KOPT-K1 (cell line): ENCODE results near the gene METTL22.

Source experiments
- H3K27ac ChIP-seq: fragments of 200-600 bp; sonication (generic); 2 replicates; pipeline ENCODE4 v1.5.1; 2016; ENCODE audit warnings: antibody characterized with exemption, mild to moderate bottlenecking, low read depth, low read length; ENCODE audit not compliant: poor library complexity, severe bottlenecking
- H3K36me3 ChIP-seq: fragments of 200-600 bp; sonication (generic); 2 replicates; pipeline ENCODE4 v1.5.1; 2017; ENCODE audit warnings: antibody characterized with exemption, mild to moderate bottlenecking, low read length, moderate library complexity; ENCODE audit not compliant: insufficient read depth
- H3K9me3 ChIP-seq: fragments of 200-600 bp; sonication (generic); 2 replicates; pipeline ENCODE4 v1.5.1; 2017; ENCODE audit warnings: antibody characterized with exemption, low read length, mild to moderate bottlenecking; ENCODE audit not compliant: insufficient read depth, poor library complexity, severe bottlenecking

The METTL22 gene

GRCh38 chr16:8619671-8620370 lies 1.7 kb upstream of the METTL22 start:
- no peak overlapping the region for H3K27ac ChIP-seq
- H3K9me3 ChIP-seq, result no peaks in the 10 kb centered on the region
- 0 out of 2 replicates have a peak, but pooled peaks cover 8% of the 10 kb centered on the region for H3K36me3 ChIP-seq

DNA sequence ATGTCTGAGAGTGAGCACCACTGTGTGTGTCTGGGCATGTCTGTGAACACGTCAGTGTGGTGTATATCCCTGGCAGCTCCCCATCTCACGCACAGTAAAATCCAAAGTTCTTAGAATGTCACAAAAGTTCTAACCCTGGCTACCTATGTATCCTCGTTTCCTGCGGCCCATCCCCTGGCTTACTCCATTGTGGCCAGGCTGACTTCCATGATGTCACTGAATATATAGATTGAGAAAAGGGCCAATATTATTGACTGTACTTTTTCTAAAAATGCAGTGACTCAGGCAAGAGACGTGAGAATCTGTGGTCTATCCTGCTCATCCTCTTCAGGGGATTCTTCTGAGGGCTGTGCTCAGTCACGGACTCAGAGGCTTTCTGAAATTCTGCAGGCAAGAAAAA lies 963 bp upstream of the METTL22 start:
- H3K27ac ChIP-seq, result no peak overlapping the region

DNA sequence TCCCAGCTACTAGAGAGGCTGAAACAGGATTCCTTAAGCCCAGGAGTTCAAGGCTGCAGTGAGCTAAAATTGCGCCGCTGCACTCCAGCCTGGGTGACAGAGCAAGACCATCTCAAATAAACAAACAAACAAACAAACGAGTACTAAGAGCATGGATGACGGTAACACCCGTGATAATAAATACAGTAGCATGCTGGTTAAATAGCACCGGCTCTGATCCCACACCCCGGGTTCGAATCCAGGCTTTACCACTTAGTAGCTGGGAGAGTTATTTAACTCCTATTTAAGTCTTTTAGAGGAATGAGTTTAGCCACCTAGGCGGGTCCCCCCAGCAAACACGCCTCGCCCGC lies 301 bp upstream of the METTL22 start:
- Histone ChIP-seq H3K27ac (peak overlapping the region; percentile 79), H3K36me3 (peaks cover 21% of the 10 kb centered on the region), H3K9me3 (no peaks in the 10 kb centered on the region)

More for the DNA sequence above, 963 bp upstream of the METTL22 start:
- Histone ChIP-seq H3K9me3 (no peaks in the 10 kb centered on the region), H3K36me3 (peaks cover 15% of the 10 kb centered on the region)

DNA sequence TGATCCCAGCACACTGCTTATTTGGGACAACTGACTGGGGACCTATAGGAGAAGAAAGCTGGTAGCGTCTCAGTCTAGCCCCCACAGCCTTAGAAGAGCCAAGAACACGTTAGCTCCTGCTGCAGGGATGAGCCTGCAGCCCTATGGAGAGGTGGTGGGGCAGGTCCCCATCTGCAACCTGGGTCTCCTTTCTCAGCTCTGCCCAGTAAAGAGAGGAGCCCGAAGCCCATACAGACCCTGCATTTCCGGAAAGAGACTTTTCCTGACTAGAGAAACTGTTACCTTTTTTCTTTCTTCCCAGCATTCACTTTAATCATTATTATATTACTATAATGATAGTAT lies 788 bp downstream of the METTL22 start:
- H3K36me3 ChIP-seq, result peaks cover 31% of the 10 kb centered on the region
- peak overlapping the region; percentile 79 for H3K27ac ChIP-seq
- no peaks in the 10 kb centered on the region for H3K9me3 ChIP-seq

DNA sequence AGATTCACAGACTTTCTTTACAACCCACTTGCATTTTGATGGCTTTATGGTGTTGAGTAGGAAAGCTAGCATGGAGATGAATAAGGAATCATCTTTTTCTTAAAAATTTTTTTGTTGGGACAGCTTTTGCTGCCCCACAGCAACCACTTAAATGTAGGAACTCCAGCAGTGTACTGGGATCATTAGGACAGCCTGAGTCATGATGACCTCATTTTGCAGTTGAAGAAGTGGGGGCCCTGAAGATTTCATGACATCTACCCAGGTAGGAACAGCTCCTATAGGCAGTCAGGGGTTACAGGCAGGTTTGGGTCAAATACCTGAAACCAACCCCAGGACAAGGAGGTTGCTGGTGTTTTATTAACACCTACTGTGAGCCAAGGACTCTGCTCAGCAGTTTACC lies 2.1 kb downstream of the METTL22 start:
- H3K9me3 ChIP-seq, result no peaks in the 10 kb centered on the region
- H3K36me3 ChIP-seq, result peaks cover 45% of the 10 kb centered on the region
- no peak overlapping the region for H3K27ac ChIP-seq

GRCh38 chr16:8625491-8626087 lies 4.1 kb downstream of the METTL22 start:
- H3K27ac ChIP-seq, result no peak overlapping the region
- peaks cover 64% of the 10 kb centered on the region for H3K36me3 ChIP-seq
- H3K9me3 ChIP-seq, result no peaks in the 10 kb centered on the region

- H3K9me3 ChIP-seq, result no peaks in the 10 kb centered on the region
- H3K27ac ChIP-seq, result no peak overlapping the region
- peaks cover 78% of the 10 kb centered on the region for H3K36me3 ChIP-seq
Measured at GRCh38 chr16:8626946-8627345, 5.4 kb downstream of the METTL22 start.

- no peak overlapping the region for H3K27ac ChIP-seq
- peaks cover 83% of the 10 kb centered on the region for H3K36me3 ChIP-seq
- no peaks in the 10 kb centered on the region for H3K9me3 ChIP-seq
Measured at GRCh38 chr16:8627456-8627855, 6.0 kb downstream of the METTL22 start.

DNA sequence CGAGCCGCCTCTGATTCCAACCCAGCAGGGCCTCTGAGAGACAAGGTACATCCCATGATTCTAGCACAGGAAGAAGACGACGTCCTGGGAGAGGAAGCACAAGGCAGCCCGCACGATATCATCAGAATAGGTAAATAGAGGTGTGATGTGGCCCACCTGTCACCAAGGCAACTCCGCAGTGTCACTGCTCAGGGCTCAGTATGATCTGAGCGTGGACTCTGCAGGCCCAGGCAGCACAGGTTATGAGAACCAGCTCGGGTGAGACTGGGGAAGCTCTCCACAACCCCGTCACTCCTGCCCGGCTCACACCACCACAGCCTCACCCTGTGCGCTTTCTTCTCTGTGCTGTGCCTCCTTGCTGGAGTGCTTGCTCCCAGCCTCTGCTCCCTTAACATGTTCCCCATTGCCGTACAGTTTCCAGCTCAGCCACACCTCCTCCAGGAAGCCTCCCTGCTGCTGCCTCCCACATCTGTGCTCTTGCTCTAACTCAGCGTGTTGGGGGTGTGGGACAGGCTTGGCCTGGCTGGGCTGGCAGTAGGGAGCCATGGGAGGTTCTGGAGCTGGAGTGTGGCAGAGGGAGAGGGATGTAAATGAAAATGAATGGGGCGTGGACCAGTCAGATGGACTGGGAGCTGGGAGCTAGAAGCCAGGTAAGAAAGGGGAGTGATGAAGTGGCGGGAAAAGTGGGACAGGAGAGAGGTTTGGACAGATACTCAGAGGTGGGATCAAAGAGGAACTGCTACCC lies 7.7 kb downstream of the METTL22 start:
- Histone ChIP-seq H3K9me3 (no peaks in the 10 kb centered on the region), H3K36me3 (peaks cover 95% of the 10 kb centered on the region), H3K27ac (no peak overlapping the region)

DNA sequence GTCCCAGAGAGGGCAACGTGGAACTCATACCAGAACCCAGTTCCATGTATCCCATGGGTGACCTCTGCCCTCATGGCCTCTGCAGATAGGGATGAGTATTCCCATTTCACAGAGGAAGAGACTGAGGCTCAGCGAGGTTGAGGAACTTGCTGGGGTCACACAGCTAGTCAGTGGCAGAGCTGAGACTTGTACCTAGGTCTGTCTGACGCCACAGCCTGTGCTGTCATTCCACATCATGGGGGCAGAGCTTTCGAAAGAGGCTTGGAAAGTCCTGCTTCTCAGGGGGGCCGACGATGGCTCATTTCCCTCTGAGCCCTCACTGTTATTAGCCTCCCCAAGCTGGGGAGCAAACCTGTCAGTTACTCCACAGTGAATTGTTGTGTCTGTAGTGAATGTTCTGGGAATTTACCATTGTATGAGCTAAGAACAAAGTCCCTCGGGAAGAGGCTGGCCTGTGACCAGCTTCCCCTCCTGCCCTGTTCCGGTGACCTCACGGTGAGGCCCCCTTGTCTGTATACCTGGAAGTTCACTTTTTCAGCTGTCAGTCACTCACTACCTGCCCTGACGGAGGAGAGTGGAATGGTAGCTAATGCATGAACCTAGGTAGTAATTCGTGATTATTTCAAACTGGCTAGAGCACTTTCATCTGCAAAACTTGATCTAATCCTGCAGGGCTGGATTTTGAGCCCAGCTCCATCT lies 8.9 kb downstream of the METTL22 start:
- peaks cover 96% of the 10 kb centered on the region for H3K36me3 ChIP-seq
- no peak overlapping the region for H3K27ac ChIP-seq
- no peaks in the 10 kb centered on the region for H3K9me3 ChIP-seq

GRCh38 chr16:8631373-8631772 lies 9.9 kb downstream of the METTL22 start:
- Histone ChIP-seq H3K36me3 (peaks cover 96% of the 10 kb centered on the region), H3K27ac (no peak overlapping the region), H3K9me3 (no peaks in the 10 kb centered on the region)

DNA sequence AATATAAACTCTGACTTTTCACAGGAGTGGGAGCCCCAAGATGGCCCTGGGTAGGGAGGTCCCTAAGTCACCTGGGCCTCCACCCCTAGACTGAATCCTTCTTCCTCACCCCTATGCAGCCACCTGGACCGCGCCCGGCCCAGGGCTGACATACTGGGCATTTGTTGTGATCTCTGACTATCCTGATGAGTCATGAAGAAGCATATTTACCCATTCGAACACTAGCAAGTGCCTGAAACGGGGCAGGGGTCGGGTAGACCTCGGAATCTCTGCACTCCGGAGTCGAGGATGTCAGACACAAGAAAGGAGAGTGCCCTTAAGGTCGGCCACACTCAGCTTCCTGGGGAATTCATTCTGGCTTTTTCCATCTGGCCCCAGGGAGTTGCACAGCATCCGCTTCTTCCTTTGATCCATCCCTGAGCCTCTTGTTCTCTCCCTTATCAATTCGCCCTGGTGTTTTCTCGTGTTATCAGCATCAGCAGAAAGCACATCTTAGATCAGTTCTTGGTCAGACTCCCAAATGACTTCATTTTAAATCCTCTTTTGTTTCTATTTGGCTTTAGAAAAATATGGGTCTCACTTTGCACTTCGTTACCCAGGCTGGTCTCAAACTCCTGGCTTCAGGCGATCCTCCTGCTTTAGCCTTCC lies 10.4 kb downstream of the METTL22 start:
- Histone ChIP-seq H3K9me3 (no peaks in the 10 kb centered on the region), H3K27ac (no peak overlapping the region), H3K36me3 (peaks cover 97% of the 10 kb centered on the region)

DNA sequence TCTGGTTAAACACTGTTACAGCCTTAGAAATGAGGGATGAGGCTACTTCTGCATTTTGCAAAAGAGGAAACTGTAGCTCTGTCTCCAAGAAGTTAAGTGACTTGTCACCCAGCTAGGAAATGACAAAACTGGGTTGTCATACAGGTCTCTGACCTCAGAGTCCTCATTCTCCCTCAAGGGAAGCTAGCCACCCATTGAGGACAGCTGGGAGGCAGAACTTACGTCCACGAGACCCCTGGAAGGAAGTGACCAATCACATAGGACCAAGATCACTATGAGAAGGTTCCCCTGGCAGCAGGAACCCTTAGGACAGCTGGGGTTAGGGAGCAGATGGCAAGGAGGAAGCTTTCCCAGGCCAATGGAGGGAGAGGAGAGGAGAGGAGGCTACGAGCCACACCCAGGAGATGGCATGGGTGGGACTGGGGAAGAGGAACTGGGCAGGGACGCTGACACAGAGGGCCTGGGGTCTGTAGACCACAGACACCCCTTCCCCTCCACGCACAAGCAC lies 11.2 kb downstream of the METTL22 start:
- no peak overlapping the region for H3K27ac ChIP-seq
- peaks cover 96% of the 10 kb centered on the region for H3K36me3 ChIP-seq

DNA sequence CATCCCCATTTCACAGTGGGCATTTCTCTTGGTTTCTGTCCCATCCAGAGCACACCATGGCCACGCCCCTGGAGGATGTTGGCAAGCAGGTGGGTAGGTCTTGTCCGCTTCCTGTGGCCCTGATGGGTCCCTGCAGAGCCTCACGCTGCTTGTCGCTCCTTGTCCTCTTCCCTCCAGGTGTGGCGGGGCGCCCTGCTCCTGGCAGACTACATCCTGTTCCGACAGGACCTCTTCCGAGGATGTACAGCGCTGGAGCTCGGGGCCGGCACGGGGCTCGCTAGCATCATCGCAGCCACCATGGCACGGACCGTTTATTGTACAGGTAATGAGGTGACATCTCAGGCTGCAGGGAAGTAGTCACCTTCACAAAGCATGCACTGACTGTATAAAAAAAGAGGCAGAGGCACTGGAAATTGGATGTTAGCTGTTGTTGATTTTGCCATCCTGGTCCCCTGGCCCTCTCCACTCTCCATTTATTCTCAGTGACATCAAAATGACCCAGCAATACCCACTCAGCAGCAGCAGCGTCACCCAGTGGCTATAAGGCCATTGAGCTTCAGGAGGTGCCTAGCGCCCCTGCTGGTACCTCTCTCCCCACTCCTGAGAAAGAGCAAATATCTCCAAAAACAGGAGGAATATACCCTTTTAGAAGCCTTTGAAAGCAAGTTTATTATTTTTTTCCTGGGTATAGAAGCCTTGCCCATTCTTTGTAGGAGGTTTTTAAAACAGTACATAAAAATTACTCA lies 13.7 kb downstream of the METTL22 start:
- no peaks in the 10 kb centered on the region for H3K9me3 ChIP-seq
- no peak overlapping the region for H3K27ac ChIP-seq
- H3K36me3 ChIP-seq, result peaks cover 96% of the 10 kb centered on the region

More for the DNA sequence above, 11.2 kb downstream of the METTL22 start:
- no peaks in the 10 kb centered on the region for H3K9me3 ChIP-seq
